Psoas muscle (tissue), 8 donors: ENCODE results near the gene ERCC1. TPM values are rescaled to one million over a fixed set of nuclear protein-coding genes. Genes with fewer than 3 reads are reported as not detected.

ENCODE experiments used
- ATAC-seq, 4 donors: fragments of 200-7000 bp; cut with Tn5 transposase; one replicate each; pipeline ENCODE4 v1.9.1; 2020; ENCODE audit warnings: moderate library complexity in 3 of 4, mild to moderate bottlenecking in 2 of 4
- DNase-seq, 2 donors: peaks; one replicate each; pipeline ENCODE4 v3.0.0-alpha.2; 2020
- H3K27ac ChIP-seq: fragments of 200-600 bp; one replicate; pipeline ENCODE4 v1.8.0; 2022
- H3K27me3 ChIP-seq, 3 donors: fragments of 200-600 bp in 1 of 3; one replicate each; pipeline versions ENCODE4 v1.6.1 to v1.8.0; 2013 to 2022; ENCODE audit warnings: low read length in 2 of 3, mild to moderate bottlenecking in 2 of 3, moderate library complexity in 1 of 3; ENCODE audit not compliant: insufficient read depth in 3 of 3
- H3K36me3 ChIP-seq, 2 donors: fragments of 200-600 bp in 1 of 2; one replicate each; pipeline versions ENCODE4 v1.6.1 to v1.8.0; 2013 to 2022; ENCODE audit warnings: low read depth in 1 of 2, mild to moderate bottlenecking in 1 of 2, moderate library complexity in 1 of 2; ENCODE audit not compliant: insufficient read depth in 1 of 2
- H3K4me1 ChIP-seq: fragments of 200-600 bp; one replicate; pipeline ENCODE4 v1.8.0; 2022
- H3K4me3 ChIP-seq: fragments of 200-600 bp; one replicate; pipeline ENCODE4 v1.8.0; 2022; ENCODE audit warnings: mild to moderate bottlenecking
- H3K9me3 ChIP-seq: fragments of 200-600 bp; one replicate; pipeline ENCODE4 v1.8.0; 2022
- WGBS, 3 donors: extraction: QIAGEN DNeasy Blood & Tissue Kit; methylation state at CpG; one replicate each; pipeline versions ENCODE4 v1.1.6 to v1.1.7; 2013; 5-methylcytosine and 5-hydroxymethylcytosine counted together
- intact Hi-C, 2 donors: fragments of 100-400 bp; cut with DNase I; formaldehyde crosslinking; loops; one replicate each; pipeline versions ENCODE4 v1.11.0 to v1.14.2; 2022
- polyA plus RNA-seq, 3 donors: library from polyadenylated mRNA; stranded (reverse); fragments of 200-250 nt; gene quantifications; one replicate each; pipeline ENCODE4 v1.2.3, GENCODE V29; 2013
- total RNA-seq, 4 donors: library from RNA; stranded (reverse); fragmentation: NEBNext Ultra II Directional in 2 of 4; extraction: Animal tissue kit (Norgen Biotek cat#: 25700) in 2 of 4; gene quantifications; one replicate each; pipeline versions ENCODE4 v1.2.1 to v1.2.4, GENCODE V29; 2021 to 2023
- TF ChIP-seq, protein P1 (sequence below): fragments of 200-600 bp; IDR thresholded peaks from one replicate; pipeline ENCODE4 v1.8.0; 2022; ENCODE audit warnings: antibody characterized with exemption
- donor health status: healthy with polysubstance abuse.
- donor health status: DM: no; HTN: no; CAD: no; lungs with moderate emphysema.
- donor health status: Bipolar disorder and iron deficiency.
- donor health status: healthy.
- donor health status: DM: yes; HTN: yes; CAD: no.
- donor health status: DM: no; HTN: no; CAD: no.
- donor health status: DM: no; HTN: no; CAD: no.
- donor health status: DM: yes; HTN: yes; CAD: no.

The ERCC1 gene
- total and polyA plus RNA-seq, 7 donors: 59.5 to 2,153 (median 84.6) TPM

DNA sequence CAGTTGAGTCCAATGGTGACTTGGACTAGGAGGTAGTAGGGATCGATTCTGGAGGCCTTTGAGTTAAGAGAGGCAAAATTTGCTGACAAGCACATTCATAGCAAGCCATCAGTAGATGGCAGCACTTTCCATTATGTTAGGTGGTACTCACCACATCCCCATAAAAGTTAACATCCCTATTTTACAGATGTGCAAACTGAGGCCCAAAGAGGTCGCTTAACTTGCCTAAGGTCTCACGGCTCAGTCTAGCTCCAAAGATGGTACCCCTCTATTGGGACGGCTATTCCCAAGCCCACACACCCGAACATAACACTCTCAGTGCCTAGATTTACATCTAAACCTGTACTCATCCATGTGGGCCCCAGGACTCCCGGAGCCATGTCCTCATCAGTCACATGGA, 22.6 kb upstream of the ERCC1 start:
- Histone ChIP-seq H3K4me3 (no peak overlapping the region), H3K4me1 (peaks cover 18% of the 10 kb centered on the region), H3K9me3 (no peaks in the 10 kb centered on the region), H3K27ac (no peak overlapping the region), H3K27me3 (no peaks in the 10 kb centered on the region), H3K36me3 (no peaks in the 10 kb centered on the region)
- intact Hi-C loops: no loop called here
- DNase-seq (no peak), ATAC-seq (no peak)
- TF ChIP-seq, protein P1, sequence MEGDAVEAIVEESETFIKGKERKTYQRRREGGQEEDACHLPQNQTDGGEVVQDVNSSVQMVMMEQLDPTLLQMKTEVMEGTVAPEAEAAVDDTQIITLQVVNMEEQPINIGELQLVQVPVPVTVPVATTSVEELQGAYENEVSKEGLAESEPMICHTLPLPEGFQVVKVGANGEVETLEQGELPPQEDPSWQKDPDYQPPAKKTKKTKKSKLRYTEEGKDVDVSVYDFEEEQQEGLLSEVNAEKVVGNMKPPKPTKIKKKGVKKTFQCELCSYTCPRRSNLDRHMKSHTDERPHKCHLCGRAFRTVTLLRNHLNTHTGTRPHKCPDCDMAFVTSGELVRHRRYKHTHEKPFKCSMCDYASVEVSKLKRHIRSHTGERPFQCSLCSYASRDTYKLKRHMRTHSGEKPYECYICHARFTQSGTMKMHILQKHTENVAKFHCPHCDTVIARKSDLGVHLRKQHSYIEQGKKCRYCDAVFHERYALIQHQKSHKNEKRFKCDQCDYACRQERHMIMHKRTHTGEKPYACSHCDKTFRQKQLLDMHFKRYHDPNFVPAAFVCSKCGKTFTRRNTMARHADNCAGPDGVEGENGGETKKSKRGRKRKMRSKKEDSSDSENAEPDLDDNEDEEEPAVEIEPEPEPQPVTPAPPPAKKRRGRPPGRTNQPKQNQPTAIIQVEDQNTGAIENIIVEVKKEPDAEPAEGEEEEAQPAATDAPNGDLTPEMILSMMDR: peak; percentile 21
- 84 to 88% (median 87%) methylated on average over 6 of the region's 6 CpGs for WGBS, 3 donors

DNA sequence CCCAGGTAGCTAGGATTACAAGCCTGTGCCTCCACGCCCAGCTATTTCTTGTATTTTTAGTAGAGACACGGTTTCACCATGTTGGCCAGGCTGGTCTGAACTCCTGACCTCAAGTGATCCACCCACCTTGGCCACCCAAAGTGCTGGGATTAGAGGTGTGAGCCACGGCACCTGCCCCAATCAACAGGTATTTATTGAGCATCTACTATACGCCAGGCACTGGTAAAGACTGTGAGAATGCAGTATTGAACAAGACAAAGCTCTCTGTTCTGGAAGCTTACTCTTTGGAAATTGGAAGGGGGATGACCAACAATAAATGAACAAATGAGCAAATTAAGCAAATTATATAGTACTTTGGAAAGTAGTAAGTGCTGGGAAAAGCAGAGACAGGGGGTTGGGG, 21.4 kb upstream of the ERCC1 start:
- WGBS, 3 donors: 76 to 92% (median 88%) methylated on average over 4 of the region's 4 CpGs
- H3K9me3 ChIP-seq: no peaks in the 10 kb centered on the region
- no peak overlapping the region for H3K4me3 ChIP-seq
- H3K27me3 ChIP-seq: no peaks in the 10 kb centered on the region
- no peaks in the 10 kb centered on the region for H3K36me3 ChIP-seq
- intact Hi-C loops: no loop called here
- TF ChIP-seq, protein P1: no peak
- DNase-seq (no peak), ATAC-seq (no peak)
- H3K4me1 ChIP-seq: peaks cover 23% of the 10 kb centered on the region
- peak overlapping the region; percentile 85 for H3K27ac ChIP-seq

DNA sequence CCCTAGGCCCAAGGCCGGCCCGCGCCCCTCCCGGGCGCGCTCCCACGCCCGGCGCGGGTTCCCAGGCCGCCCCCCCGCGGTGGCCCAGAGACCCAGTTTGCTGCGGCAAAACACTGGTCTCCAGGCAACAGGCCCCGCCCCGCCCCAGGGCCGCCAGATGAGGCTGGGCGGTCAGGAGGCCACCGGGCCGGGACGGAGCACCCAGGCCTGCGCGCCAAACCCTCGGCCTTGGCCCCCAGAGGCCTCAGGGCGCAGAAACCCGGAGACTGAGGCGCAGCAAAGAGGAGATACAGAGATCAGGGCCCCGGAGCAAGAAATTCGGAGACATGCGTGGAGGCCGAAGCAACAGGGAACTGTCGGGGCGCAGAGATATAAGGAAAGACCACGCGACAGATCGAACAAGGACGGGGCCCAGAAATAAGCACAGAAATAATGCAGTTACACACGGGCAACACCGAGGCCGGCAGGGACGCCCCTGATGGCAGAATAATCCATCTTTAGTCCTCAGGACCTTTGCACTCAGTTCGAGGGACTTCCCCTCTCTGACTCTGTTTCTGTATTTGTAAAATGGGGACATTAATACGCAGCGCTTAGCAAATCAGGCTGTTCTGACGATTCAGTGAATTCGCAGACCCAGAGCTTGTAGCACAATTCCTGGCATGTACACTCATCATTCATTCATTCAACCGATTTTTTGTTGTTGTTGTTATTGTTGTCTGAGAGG, 20.8 kb upstream of the ERCC1 start:
- ATAC-seq: peak; percentile 64 to 77 (median 70)
- peak; percentile 97 for DNase-seq
- H3K9me3 ChIP-seq: no peaks in the 10 kb centered on the region
- H3K27me3 ChIP-seq: no peaks in the 10 kb centered on the region
- no peaks in the 10 kb centered on the region for H3K36me3 ChIP-seq
- TF ChIP-seq, protein P1: no peak
- peak overlapping the region; percentile 64 for H3K4me3 ChIP-seq
- peaks cover 17% of the 10 kb centered on the region for H3K4me1 ChIP-seq
- WGBS, 3 donors: 8 to 14% (median 9%) methylated on average over 42 to 47 of the region's 47 CpGs
- peak overlapping the region; percentile 85 for H3K27ac ChIP-seq
- intact Hi-C loops: no loop called here

DNA sequence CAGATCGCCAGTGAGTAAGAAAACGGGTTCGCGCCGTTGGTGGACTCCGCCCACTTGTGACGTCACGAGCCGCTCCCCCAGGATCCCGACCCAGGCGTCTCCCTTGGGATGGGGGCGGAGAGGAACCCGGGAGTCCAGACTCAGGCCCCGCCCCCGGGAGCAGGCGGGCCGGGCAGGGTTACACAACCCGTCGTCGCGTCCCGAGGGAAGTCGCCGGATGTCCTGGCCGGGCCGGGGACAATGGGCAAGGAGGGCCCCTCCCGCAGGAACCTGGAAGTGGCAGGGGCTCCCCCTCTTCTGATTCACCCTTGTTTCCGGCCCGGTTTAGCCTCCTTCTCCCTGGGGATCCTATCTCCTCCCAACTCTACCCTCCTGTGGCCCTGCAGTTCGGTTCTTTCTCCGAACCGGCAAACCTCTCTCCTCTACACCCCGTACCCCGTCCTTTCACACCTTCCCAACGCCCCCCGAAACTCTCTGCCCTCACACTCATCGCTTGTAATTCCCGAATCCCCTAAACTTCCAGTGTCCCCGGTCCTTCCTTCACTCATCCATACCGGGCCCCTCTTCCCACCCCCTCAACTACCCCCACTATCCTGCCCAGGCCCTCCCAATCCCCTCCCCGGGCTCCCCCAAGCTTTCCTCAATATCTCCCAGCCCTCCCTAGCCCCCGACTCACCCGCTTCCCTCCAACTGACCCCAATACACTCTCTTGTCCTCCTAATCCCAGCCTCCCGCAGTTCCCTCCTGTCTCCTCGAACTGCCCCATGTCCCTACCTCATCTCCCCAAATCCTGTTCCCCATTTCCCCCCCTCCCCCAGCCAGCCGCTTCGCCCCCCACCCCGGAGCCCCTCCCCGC, 20.0 kb upstream of the ERCC1 start:
- H3K27ac ChIP-seq: peak overlapping the region; percentile 85
- DNase-seq (peak; percentile 98), ATAC-seq (peak; percentile 72 to 84 (median 80))
- H3K4me1 ChIP-seq: peaks cover 17% of the 10 kb centered on the region
- no peaks in the 10 kb centered on the region for H3K9me3 ChIP-seq
- WGBS, 3 donors: 0 to 1% (median 0%) methylated on average over 46 to 49 of the region's 49 CpGs
- H3K27me3 ChIP-seq: no peaks in the 10 kb centered on the region
- no peaks in the 10 kb centered on the region for H3K36me3 ChIP-seq
- peak overlapping the region; percentile 64 for H3K4me3 ChIP-seq
- TF ChIP-seq, protein P1: no peak
- intact Hi-C loops: no loop called here
